ENCODE data around the gene NFASC. TPM values are rescaled to one million over a fixed set of nuclear protein-coding genes. Genes with fewer than 3 reads are reported as not detected.

The NFASC gene
- total and polyA plus RNA-seq, 4 donors = 51.4 to 173 (median 113) TPM

DNA sequence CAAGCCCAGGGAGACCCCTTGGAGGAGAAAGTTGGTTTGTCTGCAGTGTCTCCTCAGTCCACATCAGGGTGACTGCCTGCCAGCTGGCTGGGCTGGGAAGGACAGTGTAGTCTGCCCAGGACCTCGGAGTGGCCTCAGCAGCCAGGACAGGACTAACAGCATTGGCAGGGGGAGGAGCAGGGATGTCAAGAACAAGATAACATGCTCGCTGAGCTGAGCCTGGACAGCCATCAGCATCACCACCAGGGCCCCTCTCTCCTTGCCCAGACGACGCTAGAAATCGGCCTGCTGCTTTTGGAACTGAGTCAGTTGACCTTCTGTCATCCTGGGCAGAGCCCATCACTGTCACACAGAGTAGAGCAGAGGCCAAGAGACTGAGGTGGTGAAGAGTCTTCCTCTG, 88.7 kb downstream of the NFASC start:
- Histone ChIP-seq H3K27ac (ENCODE audit: low read depth, low read length) (no peak overlapping the region), H3K4me1 (ENCODE audit: control insufficient read depth, insufficient read depth, low read length) (peaks cover 21% of the 10 kb centered on the region), H3K27me3 (ENCODE audit: control insufficient read depth, insufficient read depth, low read length) (no peaks in the 10 kb centered on the region), H3K9me3 (ENCODE audit: control insufficient read depth, insufficient read depth, low read length) (no peaks in the 10 kb centered on the region), H3K36me3 (ENCODE audit: control insufficient read depth, insufficient read depth, low read length) (peaks cover 56% of the 10 kb centered on the region), H3K4me3 (ENCODE audit: low read depth, low read length) (no peak overlapping the region)
- 70% methylated on average over 5 of the region's 5 CpGs for WGBS (ENCODE audit: insufficient coverage)
- no peak for DNase-seq (ENCODE audit: low read depth in 4 of 6, low spot score in 6 of 6)

- Histone ChIP-seq H3K9me3 (ENCODE audit: control insufficient read depth, insufficient read depth, low read length) (no peaks in the 10 kb centered on the region), H3K4me1 (ENCODE audit: control insufficient read depth, insufficient read depth, low read length) (peaks cover 21% of the 10 kb centered on the region), H3K4me3 (ENCODE audit: low read depth, low read length) (no peak overlapping the region), H3K27me3 (ENCODE audit: control insufficient read depth, insufficient read depth, low read length) (no peaks in the 10 kb centered on the region), H3K36me3 (ENCODE audit: control insufficient read depth, insufficient read depth, low read length) (peaks cover 52% of the 10 kb centered on the region), H3K27ac (ENCODE audit: low read depth, low read length) (no peak overlapping the region)
- no peak for DNase-seq (ENCODE audit: low read depth in 4 of 6, low spot score in 6 of 6)
- 65% methylated on average over 2 of the region's 2 CpGs for WGBS (ENCODE audit: insufficient coverage)
These were observed 89.2 kb downstream of the NFASC start for GRCh38 chr1:204959836-204960235.

DNA sequence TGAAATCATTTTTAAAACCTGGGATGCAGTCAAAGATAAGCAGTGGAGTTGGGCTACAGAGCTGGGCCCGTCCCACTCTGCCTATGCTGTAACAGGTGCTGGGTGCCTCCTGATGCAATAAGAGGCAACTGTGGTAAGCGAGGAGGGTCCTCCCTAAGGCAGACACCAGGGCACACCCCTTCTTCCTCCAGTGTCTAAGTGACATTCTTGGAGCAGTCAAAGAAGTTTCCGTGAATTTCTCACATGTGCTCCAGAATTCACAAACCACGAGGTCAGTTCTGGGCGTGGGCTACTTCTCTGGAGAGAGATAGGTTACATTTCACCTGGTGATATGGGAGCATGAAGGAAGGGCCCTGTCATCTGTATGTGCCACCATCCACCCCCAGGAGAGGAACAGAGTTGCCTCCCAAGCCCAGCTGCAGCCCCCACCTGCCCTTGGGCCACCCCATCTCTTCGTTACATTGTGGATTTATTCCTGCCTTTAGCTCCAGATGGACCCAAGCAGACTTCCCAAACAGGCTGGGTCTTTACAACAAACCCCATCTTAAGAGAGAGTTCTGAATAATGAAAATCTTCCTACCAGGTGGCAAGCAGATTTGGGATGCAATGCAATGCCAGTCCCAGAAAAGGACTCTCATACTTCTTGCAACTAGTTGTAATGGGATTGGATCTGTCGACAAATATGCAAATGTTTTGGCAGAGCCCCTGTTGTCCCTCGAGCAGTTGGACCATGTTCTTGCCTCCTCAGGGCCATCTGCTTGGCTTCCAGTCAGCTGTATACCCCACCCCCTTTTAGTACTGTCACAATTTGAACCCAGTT, 89.9 kb downstream of the NFASC start:
- peaks cover 50% of the 10 kb centered on the region for H3K36me3 ChIP-seq (ENCODE audit: control insufficient read depth, insufficient read depth, low read length)
- H3K27ac ChIP-seq (ENCODE audit: low read depth, low read length) = no peak overlapping the region
- no peaks in the 10 kb centered on the region for H3K27me3 ChIP-seq (ENCODE audit: control insufficient read depth, insufficient read depth, low read length)
- peak in 2 of 6 donors; percentile 36 to 86 for DNase-seq (ENCODE audit: low read depth in 4 of 6, low spot score in 6 of 6)
- H3K9me3 ChIP-seq (ENCODE audit: control insufficient read depth, insufficient read depth, low read length) = no peaks in the 10 kb centered on the region
- 90% methylated on average over 4 of the region's 8 CpGs for WGBS (ENCODE audit: insufficient coverage)
- no peak overlapping the region for H3K4me3 ChIP-seq (ENCODE audit: low read depth, low read length)
- peaks cover 21% of the 10 kb centered on the region for H3K4me1 ChIP-seq (ENCODE audit: control insufficient read depth, insufficient read depth, low read length)

DNA sequence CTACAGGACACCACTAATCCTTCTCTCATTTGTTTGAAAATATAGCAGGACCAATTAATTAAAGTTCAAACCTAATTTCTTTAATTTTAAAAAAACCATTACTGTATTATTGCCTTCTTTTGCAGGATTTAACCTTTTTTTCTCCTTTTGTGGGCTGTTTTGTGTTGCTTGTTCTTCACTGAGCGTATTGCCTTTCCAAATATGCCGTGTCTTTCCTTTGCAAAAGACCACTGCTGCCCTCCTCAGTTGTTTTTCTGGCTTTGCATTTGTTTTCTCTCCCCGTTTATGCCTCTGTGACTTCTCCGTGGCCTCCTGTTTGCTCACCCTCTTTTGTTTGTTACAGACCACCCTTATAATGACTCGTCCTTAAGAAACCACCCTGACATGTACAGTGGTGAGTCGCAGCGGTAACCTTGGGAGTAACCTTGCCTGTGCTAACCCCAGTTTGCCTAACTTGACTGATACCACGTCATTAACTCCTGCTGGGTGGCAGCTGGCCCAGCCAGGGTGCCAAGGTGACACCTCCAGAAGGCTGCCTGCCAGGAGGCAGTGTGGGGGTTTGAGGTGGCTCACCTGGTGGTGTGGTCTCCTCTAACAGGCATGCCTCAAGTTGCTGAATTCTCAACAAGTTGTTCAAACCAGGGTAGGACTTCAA, 91.2 kb downstream of the NFASC start:
- Histone ChIP-seq H3K27me3 (ENCODE audit: control insufficient read depth, insufficient read depth, low read length) (no peaks in the 10 kb centered on the region), H3K9me3 (ENCODE audit: control insufficient read depth, insufficient read depth, low read length) (no peaks in the 10 kb centered on the region), H3K36me3 (ENCODE audit: control insufficient read depth, insufficient read depth, low read length) (peaks cover 42% of the 10 kb centered on the region), H3K4me1 (ENCODE audit: control insufficient read depth, insufficient read depth, low read length) (peaks cover 21% of the 10 kb centered on the region), H3K4me3 (ENCODE audit: low read depth, low read length) (no peak overlapping the region), H3K27ac (ENCODE audit: low read depth, low read length) (no peak overlapping the region)
- peak in 2 of 6 donors; percentile 47 to 83 for DNase-seq (ENCODE audit: low read depth in 4 of 6, low spot score in 6 of 6)
- 60% methylated on average over 8 of the region's 8 CpGs for WGBS (ENCODE audit: insufficient coverage)

GRCh38 chr1:204962742-204963632, 92.3 kb downstream of the NFASC start:
- peak in 1 of 6 donors; percentile 82 for DNase-seq (ENCODE audit: low read depth in 4 of 6, low spot score in 6 of 6)
- H3K27me3 ChIP-seq (ENCODE audit: control insufficient read depth, insufficient read depth, low read length) = no peaks in the 10 kb centered on the region
- H3K4me3 ChIP-seq (ENCODE audit: low read depth, low read length) = no peak overlapping the region
- H3K36me3 ChIP-seq (ENCODE audit: control insufficient read depth, insufficient read depth, low read length) = peaks cover 45% of the 10 kb centered on the region
- H3K27ac ChIP-seq (ENCODE audit: low read depth, low read length) = no peak overlapping the region
- WGBS (ENCODE audit: insufficient coverage) = 40% methylated on average over 1 of the region's 6 CpGs
- H3K4me1 ChIP-seq (ENCODE audit: control insufficient read depth, insufficient read depth, low read length) = peaks cover 26% of the 10 kb centered on the region
- H3K9me3 ChIP-seq (ENCODE audit: control insufficient read depth, insufficient read depth, low read length) = no peaks in the 10 kb centered on the region

GRCh38 chr1:204967451-204967850, 96.8 kb downstream of the NFASC start:
- H3K27me3 ChIP-seq (ENCODE audit: control insufficient read depth, insufficient read depth, low read length) = no peaks in the 10 kb centered on the region
- WGBS (ENCODE audit: insufficient coverage) = 51% methylated on average over 4 of the region's 6 CpGs
- H3K36me3 ChIP-seq (ENCODE audit: control insufficient read depth, insufficient read depth, low read length) = peaks cover 48% of the 10 kb centered on the region
- H3K9me3 ChIP-seq (ENCODE audit: control insufficient read depth, insufficient read depth, low read length) = no peaks in the 10 kb centered on the region
- H3K4me3 ChIP-seq (ENCODE audit: low read depth, low read length) = no peak overlapping the region
- H3K4me1 ChIP-seq (ENCODE audit: control insufficient read depth, insufficient read depth, low read length) = peaks cover 17% of the 10 kb centered on the region
- no peak overlapping the region for H3K27ac ChIP-seq (ENCODE audit: low read depth, low read length)
- peak in 1 of 6 donors; percentile 71 for DNase-seq (ENCODE audit: low read depth in 4 of 6, low spot score in 6 of 6)

DNA sequence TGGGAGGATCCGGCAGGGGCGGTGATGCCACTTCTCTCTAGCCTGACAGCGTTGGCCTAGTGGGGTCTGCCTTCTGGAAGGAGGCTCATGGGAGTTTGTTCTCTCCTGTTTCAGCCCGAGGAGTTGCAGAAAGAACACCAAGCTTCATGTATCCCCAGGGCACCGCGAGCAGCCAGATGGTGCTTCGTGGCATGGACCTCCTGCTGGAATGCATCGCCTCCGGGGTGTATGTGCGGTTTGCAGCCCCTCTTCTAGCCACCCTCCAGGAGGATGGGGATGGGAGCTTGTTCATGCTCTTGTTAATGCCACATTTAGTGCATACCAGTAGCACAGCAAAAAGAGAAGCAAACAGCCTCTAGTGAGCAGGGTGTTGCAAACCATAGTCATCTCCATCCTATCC, 97.5 kb downstream of the NFASC start:
- Histone ChIP-seq H3K9me3 (ENCODE audit: control insufficient read depth, insufficient read depth, low read length) (no peaks in the 10 kb centered on the region), H3K4me1 (ENCODE audit: control insufficient read depth, insufficient read depth, low read length) (peaks cover 13% of the 10 kb centered on the region), H3K36me3 (ENCODE audit: control insufficient read depth, insufficient read depth, low read length) (peaks cover 49% of the 10 kb centered on the region), H3K27me3 (ENCODE audit: control insufficient read depth, insufficient read depth, low read length) (no peaks in the 10 kb centered on the region), H3K27ac (ENCODE audit: low read depth, low read length) (no peak overlapping the region), H3K4me3 (ENCODE audit: low read depth, low read length) (no peak overlapping the region)
- WGBS (ENCODE audit: insufficient coverage) = 83% methylated on average over 3 of the region's 10 CpGs
- peak in 1 of 6 donors; percentile 61 for DNase-seq (ENCODE audit: low read depth in 4 of 6, low spot score in 6 of 6)

GRCh38 chr1:204968951-204969350, 98.3 kb downstream of the NFASC start:
- Histone ChIP-seq H3K27me3 (ENCODE audit: control insufficient read depth, insufficient read depth, low read length) (no peaks in the 10 kb centered on the region), H3K4me3 (ENCODE audit: low read depth, low read length) (no peak overlapping the region), H3K4me1 (ENCODE audit: control insufficient read depth, insufficient read depth, low read length) (peaks cover 13% of the 10 kb centered on the region), H3K9me3 (ENCODE audit: control insufficient read depth, insufficient read depth, low read length) (no peaks in the 10 kb centered on the region), H3K27ac (ENCODE audit: low read depth, low read length) (no peak overlapping the region), H3K36me3 (ENCODE audit: control insufficient read depth, insufficient read depth, low read length) (peaks cover 57% of the 10 kb centered on the region)
- 53% methylated on average over 5 of the region's 16 CpGs for WGBS (ENCODE audit: insufficient coverage)
- peak in 2 of 6 donors; percentile 23 to 70 for DNase-seq (ENCODE audit: low read depth in 4 of 6, low spot score in 6 of 6)

GRCh38 chr1:204970937-204971336, 100.3 kb downstream of the NFASC start:
- Histone ChIP-seq H3K27me3 (ENCODE audit: control insufficient read depth, insufficient read depth, low read length) (no peaks in the 10 kb centered on the region), H3K9me3 (ENCODE audit: control insufficient read depth, insufficient read depth, low read length) (no peaks in the 10 kb centered on the region), H3K4me1 (ENCODE audit: control insufficient read depth, insufficient read depth, low read length) (peaks cover 16% of the 10 kb centered on the region), H3K36me3 (ENCODE audit: control insufficient read depth, insufficient read depth, low read length) (peaks cover 73% of the 10 kb centered on the region), H3K4me3 (ENCODE audit: low read depth, low read length) (no peak overlapping the region), H3K27ac (ENCODE audit: low read depth, low read length) (no peak overlapping the region)
- no peak for DNase-seq (ENCODE audit: low read depth in 4 of 6, low spot score in 6 of 6)
- 100% methylated on average over 1 of the region's 2 CpGs for WGBS (ENCODE audit: insufficient coverage)

All from spinal cord (tissue), 10 donors.